ENCODE data around the gene KIAA1671. TPM values are rescaled to one million over a fixed set of nuclear protein-coding genes. Genes with fewer than 3 reads are reported as not detected.

Gene KIAA1671
- total RNA-seq, 1 donor from 2014 or later: 28.5 TPM

DNA sequence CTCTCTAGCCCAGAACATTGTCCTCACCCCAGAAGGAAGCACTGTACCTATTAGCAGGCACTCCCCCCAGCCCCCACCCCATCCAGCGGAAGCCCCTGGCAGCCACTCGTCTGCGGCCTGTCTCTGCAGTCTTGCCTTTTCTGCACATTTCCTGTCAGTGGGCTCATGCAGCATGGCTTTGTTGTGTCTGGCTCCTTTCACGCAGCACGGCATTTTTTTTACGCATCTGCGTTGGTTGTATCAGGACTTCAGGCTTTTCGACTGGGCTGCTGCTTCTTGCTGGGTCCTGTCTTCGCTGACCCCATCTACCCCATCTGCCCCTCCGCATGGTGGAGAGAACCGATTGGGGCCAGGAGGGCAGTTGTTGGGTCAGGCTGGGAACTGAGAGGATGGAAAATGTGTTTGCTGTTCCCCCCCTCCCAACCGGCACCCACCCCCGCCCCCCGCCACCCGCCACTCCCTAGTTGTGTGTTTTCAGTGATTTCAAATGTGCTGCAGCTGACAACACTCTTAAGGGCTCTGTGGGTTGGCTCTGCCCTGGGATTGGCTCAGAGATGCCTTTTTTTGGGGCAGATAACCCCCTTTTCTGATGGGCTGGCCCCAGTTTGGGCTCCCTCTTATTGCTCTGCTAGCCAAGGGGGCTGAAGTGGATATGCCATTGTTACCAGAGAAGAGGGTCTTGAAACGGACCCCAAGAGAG is 110.0 kb downstream of the KIAA1671 start:
- H3K9me3 Mint-ChIP-seq (ENCODE audit: low read depth): no peaks in the 10 kb centered on the region
- H3K4me1 Mint-ChIP-seq (ENCODE audit: low read depth): peaks cover 11% of the 10 kb centered on the region
- H3K36me3 Mint-ChIP-seq (ENCODE audit: low read depth): peaks cover 2% of the 10 kb centered on the region
- no peaks in the 10 kb centered on the region for H3K27me3 Mint-ChIP-seq (ENCODE audit: low read depth)
- peak overlapping the region; percentile 51 for H3K27ac Mint-ChIP-seq (ENCODE audit: unreplicated experiment)
- H3K4me3 Mint-ChIP-seq (ENCODE audit: unreplicated experiment): no peak overlapping the region
- TF ChIP-seq, protein P1, sequence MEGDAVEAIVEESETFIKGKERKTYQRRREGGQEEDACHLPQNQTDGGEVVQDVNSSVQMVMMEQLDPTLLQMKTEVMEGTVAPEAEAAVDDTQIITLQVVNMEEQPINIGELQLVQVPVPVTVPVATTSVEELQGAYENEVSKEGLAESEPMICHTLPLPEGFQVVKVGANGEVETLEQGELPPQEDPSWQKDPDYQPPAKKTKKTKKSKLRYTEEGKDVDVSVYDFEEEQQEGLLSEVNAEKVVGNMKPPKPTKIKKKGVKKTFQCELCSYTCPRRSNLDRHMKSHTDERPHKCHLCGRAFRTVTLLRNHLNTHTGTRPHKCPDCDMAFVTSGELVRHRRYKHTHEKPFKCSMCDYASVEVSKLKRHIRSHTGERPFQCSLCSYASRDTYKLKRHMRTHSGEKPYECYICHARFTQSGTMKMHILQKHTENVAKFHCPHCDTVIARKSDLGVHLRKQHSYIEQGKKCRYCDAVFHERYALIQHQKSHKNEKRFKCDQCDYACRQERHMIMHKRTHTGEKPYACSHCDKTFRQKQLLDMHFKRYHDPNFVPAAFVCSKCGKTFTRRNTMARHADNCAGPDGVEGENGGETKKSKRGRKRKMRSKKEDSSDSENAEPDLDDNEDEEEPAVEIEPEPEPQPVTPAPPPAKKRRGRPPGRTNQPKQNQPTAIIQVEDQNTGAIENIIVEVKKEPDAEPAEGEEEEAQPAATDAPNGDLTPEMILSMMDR (IDR thresholded peaks at IDR 0.05): no peak
- DNase-seq (ENCODE audit: low spot score): no peak

DNA sequence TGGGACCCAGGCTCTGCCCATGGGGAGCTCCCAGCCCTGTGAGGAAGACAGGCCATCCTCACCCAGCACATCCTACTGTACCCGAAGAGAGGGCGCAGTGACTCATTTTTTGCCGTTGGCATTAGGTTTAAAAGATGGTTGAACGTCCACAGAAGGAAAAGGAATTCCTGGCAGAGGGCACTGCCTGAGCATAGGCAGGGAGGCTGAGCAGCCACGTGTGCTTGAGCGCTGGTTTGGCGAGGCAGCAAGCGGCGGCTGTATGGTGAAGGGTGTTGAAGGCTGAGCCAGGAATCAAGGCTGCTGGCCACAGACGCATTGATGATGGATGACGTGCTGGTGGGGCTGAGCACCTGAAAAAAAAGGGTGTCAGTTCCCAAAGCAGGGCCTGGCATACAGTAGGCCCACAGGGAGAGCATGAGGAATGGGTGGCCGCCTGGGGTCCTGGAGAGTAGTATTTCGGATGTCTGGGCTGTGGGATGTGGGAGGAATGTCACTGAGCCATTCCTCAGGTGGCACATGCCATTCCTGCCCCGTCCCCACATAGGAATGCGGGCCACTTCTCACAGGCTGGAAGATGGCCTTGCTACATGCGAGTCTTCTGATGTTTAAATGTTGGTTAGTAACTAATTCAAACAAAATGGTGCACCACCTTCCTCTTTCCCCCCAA is 112.5 kb downstream of the KIAA1671 start:
- no peak overlapping the region for H3K27ac Mint-ChIP-seq (ENCODE audit: unreplicated experiment)
- TF ChIP-seq, protein P1 (IDR thresholded peaks at IDR 0.05): no peak
- peaks cover 2% of the 10 kb centered on the region for H3K36me3 Mint-ChIP-seq (ENCODE audit: low read depth)
- H3K4me3 Mint-ChIP-seq (ENCODE audit: unreplicated experiment): no peak overlapping the region
- H3K9me3 Mint-ChIP-seq (ENCODE audit: low read depth): no peaks in the 10 kb centered on the region
- DNase-seq (ENCODE audit: low spot score): no peak
- H3K27me3 Mint-ChIP-seq (ENCODE audit: low read depth): no peaks in the 10 kb centered on the region
- peaks cover 17% of the 10 kb centered on the region for H3K4me1 Mint-ChIP-seq (ENCODE audit: low read depth)

DNA sequence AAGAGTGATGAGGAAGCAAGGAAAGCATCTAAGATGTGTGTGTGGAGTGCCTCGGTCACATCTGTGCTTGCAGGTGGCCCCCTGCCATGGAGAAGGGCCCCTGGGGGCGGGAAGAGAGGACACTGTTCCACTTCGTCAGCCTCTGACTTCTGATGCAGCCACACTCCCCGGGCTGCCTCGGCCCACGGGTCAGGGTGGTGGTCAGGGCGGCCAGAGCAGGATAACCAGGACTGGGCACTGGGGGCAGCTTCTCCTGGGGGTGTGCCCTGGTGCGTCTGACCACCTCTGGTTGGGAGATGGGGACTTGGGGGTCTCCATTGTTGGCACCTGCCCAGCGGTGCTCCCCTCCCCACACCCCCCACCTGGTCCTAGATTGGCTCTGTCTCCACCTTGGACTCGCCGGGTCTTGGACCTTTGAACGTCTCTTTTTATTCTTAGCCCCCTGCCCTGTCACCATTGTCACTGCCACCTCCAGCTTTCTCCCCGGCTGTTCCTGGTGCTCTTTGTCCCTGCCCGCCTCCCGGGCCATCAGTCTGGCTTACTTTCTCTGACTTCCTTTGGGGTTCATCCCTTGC is 114.4 kb downstream of the KIAA1671 start:
- DNase-seq (ENCODE audit: low spot score): no peak
- TF ChIP-seq, protein P1 (IDR thresholded peaks at IDR 0.05): no peak
- H3K36me3 Mint-ChIP-seq (ENCODE audit: low read depth): peaks cover 2% of the 10 kb centered on the region
- H3K9me3 Mint-ChIP-seq (ENCODE audit: low read depth): no peaks in the 10 kb centered on the region
- H3K4me1 Mint-ChIP-seq (ENCODE audit: low read depth): peaks cover 34% of the 10 kb centered on the region
- H3K4me3 Mint-ChIP-seq (ENCODE audit: unreplicated experiment): no peak overlapping the region
- H3K27ac Mint-ChIP-seq (ENCODE audit: unreplicated experiment): no peak overlapping the region
- H3K27me3 Mint-ChIP-seq (ENCODE audit: low read depth): no peaks in the 10 kb centered on the region

DNA sequence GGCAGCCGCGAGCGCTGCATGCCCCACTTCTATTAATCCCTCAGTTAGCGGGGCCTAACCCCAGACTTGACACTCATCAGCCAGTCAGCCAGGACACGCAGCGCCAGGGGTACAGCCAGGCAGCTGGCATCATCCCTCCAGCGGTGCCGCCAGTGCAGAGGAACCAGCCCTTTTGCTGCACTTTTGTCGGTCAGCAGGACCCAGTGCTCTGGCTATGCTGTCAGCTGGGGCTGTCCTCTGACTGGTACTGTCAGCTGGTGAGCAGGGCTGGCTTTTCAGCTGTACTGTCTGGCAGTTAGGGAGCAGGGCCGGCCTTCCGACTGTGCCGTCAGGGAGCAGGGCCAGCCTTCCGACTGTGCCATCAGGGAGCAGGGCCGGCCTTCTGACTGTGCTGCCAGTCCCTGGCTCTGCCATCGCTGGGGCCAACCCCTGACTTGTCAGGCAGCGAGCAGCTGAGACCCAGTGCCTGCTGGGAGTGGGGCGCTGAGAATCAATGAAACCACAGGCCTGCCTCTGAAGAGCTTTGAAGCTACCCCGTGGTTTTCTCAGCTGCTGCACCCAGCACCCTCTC is 115.4 kb downstream of the KIAA1671 start:
- TF ChIP-seq, protein P1 (IDR thresholded peaks at IDR 0.05): no peak
- peaks cover 2% of the 10 kb centered on the region for H3K36me3 Mint-ChIP-seq (ENCODE audit: low read depth)
- no peak for DNase-seq (ENCODE audit: low spot score)
- peaks cover 31% of the 10 kb centered on the region for H3K4me1 Mint-ChIP-seq (ENCODE audit: low read depth)
- H3K4me3 Mint-ChIP-seq (ENCODE audit: unreplicated experiment): no peak overlapping the region
- no peaks in the 10 kb centered on the region for H3K9me3 Mint-ChIP-seq (ENCODE audit: low read depth)
- no peaks in the 10 kb centered on the region for H3K27me3 Mint-ChIP-seq (ENCODE audit: low read depth)
- H3K27ac Mint-ChIP-seq (ENCODE audit: unreplicated experiment): no peak overlapping the region

DNA sequence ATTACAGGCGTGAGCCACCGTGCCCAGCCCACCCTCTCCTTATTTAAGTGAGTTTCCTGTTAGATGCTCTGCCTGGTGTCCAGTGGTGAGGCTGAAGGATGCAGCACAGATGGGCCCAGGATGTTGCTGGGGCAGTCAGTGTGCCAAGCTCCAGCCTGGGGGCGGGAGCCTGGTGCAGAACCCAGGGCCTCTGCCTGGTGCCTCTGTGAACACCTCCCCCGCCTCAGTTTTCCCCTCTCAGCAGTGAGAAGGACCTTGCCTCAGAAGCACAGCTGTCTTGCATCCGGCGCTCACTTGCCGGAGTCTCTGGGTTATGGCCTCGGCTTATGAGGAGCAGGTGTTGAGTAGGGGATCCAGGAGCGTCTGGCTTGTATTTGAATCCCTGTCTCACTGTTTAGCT is 116.2 kb downstream of the KIAA1671 start:
- Mint-ChIP-seq H3K4me3 (ENCODE audit: unreplicated experiment) (no peak overlapping the region), H3K27ac (ENCODE audit: unreplicated experiment) (no peak overlapping the region), H3K4me1 (ENCODE audit: low read depth) (peaks cover 31% of the 10 kb centered on the region), H3K9me3 (ENCODE audit: low read depth) (no peaks in the 10 kb centered on the region), H3K36me3 (ENCODE audit: low read depth) (peaks cover 4% of the 10 kb centered on the region), H3K27me3 (ENCODE audit: low read depth) (no peaks in the 10 kb centered on the region)
- TF ChIP-seq, protein P1 (IDR thresholded peaks at IDR 0.05): no peak
- no peak for DNase-seq (ENCODE audit: low spot score)
